Right cardiac atrium (tissue), 5 donors: Measurements from ENCODE around the gene PSMF1. TPM values are rescaled to one million over a fixed set of nuclear protein-coding genes. Genes with fewer than 3 reads are reported as not detected.
"Not testable (repeated sequence)": the region's sequence is repeated elsewhere in the genome, so short reads cannot be mapped to it uniquely, and the experiment has no call there.

ENCODE experiments used
- ATAC-seq, 2 donors: fragments of 200-7000 bp; cut with Tn5 transposase; one replicate each; pipeline versions ENCODE4 v1.8.0 to v1.9.1; 2020; ENCODE audit warnings: moderate library complexity in 2 of 2, mild to moderate bottlenecking in 1 of 2
- DNase-seq, 3 donors: peaks; one replicate each; pipeline ENCODE4 v3.0.0-alpha.2; 2020
- H3K27ac ChIP-seq: one replicate; pipeline ENCODE4 v1.5.1; 2013; ENCODE audit warnings: mild to moderate bottlenecking, low read length, control low read depth, moderate library complexity
- H3K27me3 ChIP-seq: one replicate; pipeline ENCODE4 v1.6.1; 2013; ENCODE audit not compliant: control insufficient read depth, insufficient read depth
- H3K4me1 ChIP-seq: one replicate; pipeline ENCODE4 v1.6.1; 2013; ENCODE audit warnings: low read length; ENCODE audit not compliant: control insufficient read depth, insufficient read depth
- H3K4me3 ChIP-seq: one replicate; pipeline ENCODE4 v1.5.1; 2013; ENCODE audit warnings: low read length, control low read depth
- H3K9me3 ChIP-seq: one replicate; pipeline ENCODE4 v1.6.1; 2013; ENCODE audit warnings: low read length; ENCODE audit not compliant: control insufficient read depth
- WGBS: extraction: QIAGEN DNeasy Blood & Tissue Kit; methylation state at CpG from one replicate; pipeline ENCODE4 v1.1.7; 2013; 5-methylcytosine and 5-hydroxymethylcytosine counted together
- intact Hi-C, 4 donors: fragments of 100-400 bp; cut with DNase I; formaldehyde crosslinking; loops; one replicate each; pipeline versions ENCODE4 v1.11.0 to v1.14.0; 2022 to 2023
- polyA plus RNA-seq: library from polyadenylated mRNA; stranded (reverse); fragments of 200-250 nt; gene quantifications from one replicate; pipeline ENCODE4 v1.2.3, GENCODE V29; 2013
- total RNA-seq, 4 donors: library from RNA; stranded (reverse); fragmentation: NEBNext Ultra II Directional; extraction: Animal tissue kit (Norgen Biotek cat#: 25700); gene quantifications; one replicate each; pipeline ENCODE4 v1.2.1, GENCODE V29; 2021
- donor health status: healthy with polysubstance abuse.
- donor health status: DM: no; HTN: yes; CAD: no.
- donor health status: DM: no; HTN: no; CAD: no.
- donor health status: DM: no; HTN: yes; CAD: no; lungs with severe emphysema.
- donor health status: DM: yes; HTN: yes; CAD: no.

PSMF1 gene
- total and polyA plus RNA-seq, 5 donors = 49.1 to 128 (median 115) TPM

DNA sequence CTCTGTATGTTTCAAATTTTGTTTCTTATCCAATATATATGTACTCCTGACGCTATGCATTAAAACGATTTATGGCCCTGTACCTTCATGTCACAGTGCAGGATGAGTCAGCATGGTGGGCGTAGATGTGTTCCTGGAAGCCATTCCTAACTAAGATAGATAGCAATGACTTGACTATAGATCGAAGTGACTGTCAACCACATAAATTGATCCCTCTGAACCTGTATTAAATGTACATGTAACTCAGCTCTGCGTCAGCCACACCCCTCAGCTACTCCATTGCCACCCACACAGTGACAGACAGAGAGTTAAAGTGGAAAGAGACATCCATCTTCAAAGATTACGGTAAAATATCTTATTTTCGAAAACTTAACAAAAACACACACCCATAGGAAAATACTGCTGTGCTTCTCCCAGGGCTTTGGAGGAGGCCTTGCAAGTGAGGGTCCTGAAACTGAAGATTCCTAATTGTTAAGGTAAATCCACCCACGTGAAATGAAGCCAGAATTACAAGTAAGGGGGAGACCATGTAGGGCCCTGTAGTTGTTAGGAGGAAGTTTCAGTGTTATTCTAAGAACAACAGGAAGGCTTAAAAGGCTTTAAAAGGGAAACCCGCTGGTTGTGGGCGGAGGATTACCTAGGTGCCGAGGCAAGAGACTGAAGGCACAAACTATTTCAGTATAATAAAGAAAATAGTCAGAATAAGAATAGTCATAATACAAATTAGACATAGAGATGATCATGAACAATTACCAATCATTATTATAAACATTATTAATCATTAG, 97.2 kb downstream of the PSMF1 start:
- H3K27me3 ChIP-seq = no peaks in the 10 kb centered on the region
- no peak overlapping the region for H3K4me3 ChIP-seq
- no peaks in the 10 kb centered on the region for H3K4me1 ChIP-seq
- no peaks in the 10 kb centered on the region for H3K9me3 ChIP-seq
- DNase-seq (no peak), ATAC-seq (no peak)
- intact Hi-C loops = loop anchor here in 1 of 4 donors (10.0 kb wide), 2 partner anchors 111 to 401 kb away; no protein-coding TSS in a partner anchor
- WGBS = 71% methylated on average over 11 of the region's 11 CpGs
- H3K27ac ChIP-seq = no peak overlapping the region

DNA sequence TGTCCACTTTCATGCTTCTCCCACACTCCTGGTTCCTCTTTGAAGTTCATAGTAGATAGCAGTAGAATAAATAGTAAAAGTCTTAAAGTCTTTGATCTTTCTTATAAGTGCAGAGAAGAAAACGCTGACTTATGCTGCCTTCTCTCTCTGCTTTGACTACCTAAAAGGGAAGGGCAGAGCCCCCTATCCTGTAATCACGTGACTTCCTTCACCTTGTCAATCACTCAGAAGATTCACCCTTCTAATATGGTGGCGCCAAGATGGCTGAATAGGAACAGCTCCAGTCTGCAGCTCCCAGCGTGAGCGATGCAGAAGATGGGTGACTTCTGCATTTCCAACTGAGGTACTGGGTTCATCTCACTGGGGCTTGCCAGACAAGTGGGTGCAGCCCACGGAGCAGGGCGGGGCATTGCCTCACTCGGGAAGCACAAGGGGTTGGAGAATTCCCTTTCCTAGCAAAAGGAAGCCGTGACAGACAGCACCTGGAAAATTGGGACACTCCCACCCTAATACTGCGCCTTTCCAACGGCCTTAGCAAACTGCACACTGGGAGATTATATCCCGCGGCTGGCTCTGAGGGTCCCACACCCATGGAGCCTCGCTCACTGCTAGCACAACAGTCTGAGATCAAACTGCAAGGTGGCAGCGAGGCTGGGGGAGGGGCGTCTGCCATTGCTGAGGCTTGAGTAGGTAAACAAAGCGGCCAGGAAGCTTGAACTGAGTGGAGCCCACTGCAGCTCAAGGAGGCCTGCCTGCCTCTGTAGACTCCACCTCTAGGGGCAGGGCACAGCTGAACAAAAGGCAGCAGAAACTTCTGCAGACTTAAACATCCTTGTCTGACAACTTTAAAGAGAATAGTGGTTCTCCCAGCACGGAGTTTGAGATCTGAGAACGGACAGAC, 98.4 kb downstream of the PSMF1 start:
- not testable (repeated sequence) for H3K27me3 ChIP-seq, H3K9me3 ChIP-seq, DNase-seq, H3K4me3 ChIP-seq, H3K27ac ChIP-seq, ATAC-seq, H3K4me1 ChIP-seq
- WGBS = 78% methylated on average over 19 of the region's 19 CpGs
- intact Hi-C loops = loop anchor here in 1 of 4 donors (10.0 kb wide), 2 partner anchors 112 to 402 kb away; no protein-coding TSS in a partner anchor

Other genes with a start within 250 kb of the PSMF1 start
- under 1 TPM in 2 of 4 donors, not detected in 2; 0.06 to 0.12 TPM for gene ANGPT4, start 202.3 kb upstream of the PSMF1 start, total RNA-seq
- 0.14 TPM for gene ANGPT4, start 202.3 kb upstream of the PSMF1 start, polyA plus RNA-seq
- under 1 TPM in 2 of 4 donors, not detected in 2; 0.24 to 0.53 TPM for gene RSPO4, start 116.3 kb upstream of the PSMF1 start, total RNA-seq
- gene RSPO4, start 116.3 kb upstream of the PSMF1 start, polyA plus RNA-seq = 0.25 TPM
- 1 to 10 TPM; 4.0 to 7.2 (median 4.7) TPM for gene TMEM74B, start 66.4 kb downstream of the PSMF1 start, total RNA-seq
- gene TMEM74B, start 66.4 kb downstream of the PSMF1 start, polyA plus RNA-seq = 7.8 TPM
- under 1 TPM; 0.15 to 0.31 (median 0.27) TPM for gene C20orf202, start 84.9 kb downstream of the PSMF1 start, total RNA-seq
- gene C20orf202, start 84.9 kb downstream of the PSMF1 start, polyA plus RNA-seq = 0.27 TPM
- not detected for gene RAD21L1, start 107.4 kb downstream of the PSMF1 start, total RNA-seq
- not detected for gene RAD21L1, start 107.4 kb downstream of the PSMF1 start, polyA plus RNA-seq
- 1 to 10 TPM; 4.8 to 6.8 (median 5.7) TPM for gene SNPH, start 147.7 kb downstream of the PSMF1 start, total RNA-seq
- gene SNPH, start 147.7 kb downstream of the PSMF1 start, polyA plus RNA-seq = 5.2 TPM
- gene SDCBP2, start 210.5 kb downstream of the PSMF1 start, total RNA-seq = 1 to 10 TPM; 1.9 to 2.2 (median 2.2) TPM
- gene SDCBP2, start 210.5 kb downstream of the PSMF1 start, polyA plus RNA-seq = 2.0 TPM